ENCODE measurements around the gene OPCML.

The OPCML gene

GRCh38 chr11:132839236-132839945 lies 692.9 kb downstream of the OPCML start:
- Histone ChIP-seq H3K9ac (ENCODE audit: low read length) (no peak overlapping the region), H2AFZ (ENCODE audit: low read depth, low read length, severe bottlenecking) (no peak overlapping the region), H3K79me2 (ENCODE audit: insufficient read depth, low read length) (no peaks in the 10 kb centered on the region), H3K27me3 (ENCODE audit: low read length) (no peaks in the 10 kb centered on the region), H4K20me1 (ENCODE audit: low read depth, low read length) (no peaks in the 10 kb centered on the region), H3K27ac (ENCODE audit: low read depth, low read length) (no peak overlapping the region), H3K9me2 (replicated peaks; ENCODE audit: insufficient read depth, low read length) (no peaks in the 10 kb centered on the region), H3K4me2 (ENCODE audit: low read depth, low read length, poor library complexity, severe bottlenecking) (no peak overlapping the region), H3F3A (ENCODE audit: insufficient read depth) (no peaks in the 10 kb centered on the region), H3K9me3 (ENCODE audit: insufficient read depth, low read length) (no peaks in the 10 kb centered on the region), H3K4me3 (ENCODE audit: insufficient read depth, low read length, poor library complexity, severe bottlenecking) (no peak overlapping the region), H3K36me3 (ENCODE audit: low read length) (no peaks in the 10 kb centered on the region)
- TF ChIP-seq EZH2phosphoT487 (conservative IDR thresholded peaks at IDR 0.05; ENCODE audit: low read length) (no peak), CTCF (IDR thresholded peaks at IDR 0.05; ENCODE audit: insufficient read depth, low read length, poor library complexity, severe bottlenecking) (no peak)

GRCh38 chr11:132838627-132839026 lies 693.7 kb downstream of the OPCML start:
- H3K9me2 ChIP-seq (replicated peaks; ENCODE audit: insufficient read depth, low read length) = no peaks in the 10 kb centered on the region
- TF ChIP-seq CTCF (IDR thresholded peaks at IDR 0.05; ENCODE audit: insufficient read depth, low read length, poor library complexity, severe bottlenecking) = no peak
- TF ChIP-seq EZH2phosphoT487 (conservative IDR thresholded peaks at IDR 0.05; ENCODE audit: low read length) = no peak
- no peaks in the 10 kb centered on the region for H3F3A ChIP-seq (ENCODE audit: insufficient read depth)
- no peaks in the 10 kb centered on the region for H3K9me3 ChIP-seq (ENCODE audit: insufficient read depth, low read length)
- no peaks in the 10 kb centered on the region for H4K20me1 ChIP-seq (ENCODE audit: low read depth, low read length)
- no peaks in the 10 kb centered on the region for H3K27me3 ChIP-seq (ENCODE audit: low read length)
- no peak overlapping the region for H3K4me3 ChIP-seq (ENCODE audit: insufficient read depth, low read length, poor library complexity, severe bottlenecking)
- no peak overlapping the region for H3K4me2 ChIP-seq (ENCODE audit: low read depth, low read length, poor library complexity, severe bottlenecking)
- no peaks in the 10 kb centered on the region for H3K79me2 ChIP-seq (ENCODE audit: insufficient read depth, low read length)
- no peak overlapping the region for H3K9ac ChIP-seq (ENCODE audit: low read length)
- H3K27ac ChIP-seq (ENCODE audit: low read depth, low read length) = no peak overlapping the region
- no peak overlapping the region for H2AFZ ChIP-seq (ENCODE audit: low read depth, low read length, severe bottlenecking)
- no peaks in the 10 kb centered on the region for H3K36me3 ChIP-seq (ENCODE audit: low read length)

GRCh38 chr11:132831272-132831671 lies 701.0 kb downstream of the OPCML start:
- TF ChIP-seq EZH2phosphoT487 (conservative IDR thresholded peaks at IDR 0.05; ENCODE audit: low read length) (no peak), CTCF (IDR thresholded peaks at IDR 0.05; ENCODE audit: insufficient read depth, low read length, poor library complexity, severe bottlenecking) (no peak)
- H3K9ac ChIP-seq (ENCODE audit: low read length) = no peak overlapping the region
- no peaks in the 10 kb centered on the region for H3K9me3 ChIP-seq (ENCODE audit: insufficient read depth, low read length)
- no peaks in the 10 kb centered on the region for H3K36me3 ChIP-seq (ENCODE audit: low read length)
- no peaks in the 10 kb centered on the region for H3K79me2 ChIP-seq (ENCODE audit: insufficient read depth, low read length)
- H3K4me3 ChIP-seq (ENCODE audit: insufficient read depth, low read length, poor library complexity, severe bottlenecking) = no peak overlapping the region
- no peak overlapping the region for H2AFZ ChIP-seq (ENCODE audit: low read depth, low read length, severe bottlenecking)
- H3F3A ChIP-seq (ENCODE audit: insufficient read depth) = no peaks in the 10 kb centered on the region
- no peak overlapping the region for H3K27ac ChIP-seq (ENCODE audit: low read depth, low read length)
- no peaks in the 10 kb centered on the region for H4K20me1 ChIP-seq (ENCODE audit: low read depth, low read length)
- no peaks in the 10 kb centered on the region for H3K27me3 ChIP-seq (ENCODE audit: low read length)
- no peak overlapping the region for H3K4me2 ChIP-seq (ENCODE audit: low read depth, low read length, poor library complexity, severe bottlenecking)
- no peaks in the 10 kb centered on the region for H3K9me2 ChIP-seq (replicated peaks; ENCODE audit: insufficient read depth, low read length)
